NCI-H69 (cell line): ENCODE measurements around the gene KDM2A.

Experiments used
- DNase-seq: peaks from one replicate; lab custom pipeline; 2025; lab: John Stamatoyannopoulos, UW

The KDM2A gene

GRCh38 chr11:67301951-67302516 is 183.0 kb downstream of the KDM2A start:
- DNase-seq, result peak; percentile 51

GRCh38 chr11:67302571-67303131 is 183.6 kb downstream of the KDM2A start:
- DNase-seq, result peak; percentile 66

- peak; percentile 83 for DNase-seq
Observed at GRCh38 chr11:67303132-67303834, 184.2 kb downstream of the KDM2A start, which contains the start of gene SSH3. SSH3 (plus strand) TSS chr11:67303530; CDS start chr11:67303626, 96 bp downstream.

GRCh38 chr11:67303835-67304411 is 184.9 kb downstream of the KDM2A start:
- peak; percentile 42 for DNase-seq

- DNase-seq, result peak; percentile 27
Observed at GRCh38 chr11:67304511-67305113, 185.5 kb downstream of the KDM2A start.

GRCh38 chr11:67306769-67307544 is 187.9 kb downstream of the KDM2A start:
- no peak for DNase-seq

- no peak for DNase-seq
Observed at GRCh38 chr11:67307545-67308001, 188.5 kb downstream of the KDM2A start.
